Neuronal stem cell (in vitro differentiated cells): ENCODE results near the gene ILKAP.

Source experiments
- DNase-seq: peaks from one replicate; pipeline ENCODE4 v3.0.0-alpha.2; 2013; ENCODE audit warnings: low spot score
- H2AFZ ChIP-seq: one replicate; pipeline ENCODE4 v1.6.1; 2013; ENCODE audit warnings: mild to moderate bottlenecking, low read length, inconsistent platforms
- H2AK5ac ChIP-seq: 2 replicates; pipeline ENCODE4 v1.6.1; 2013; ENCODE audit warnings: low read depth, mild to moderate bottlenecking, inconsistent platforms, low read length, moderate library complexity, mixed read lengths
- H2BK120ac ChIP-seq: 2 replicates; pipeline ENCODE4 v1.6.1; 2013; ENCODE audit warnings: low read depth, mild to moderate bottlenecking, inconsistent platforms, low read length, moderate library complexity, mixed read lengths
- H2BK12ac ChIP-seq: one replicate; pipeline ENCODE4 v1.6.1; 2013; ENCODE audit warnings: low read length, inconsistent platforms
- H2BK15ac ChIP-seq: 2 replicates; pipeline ENCODE4 v1.6.1; 2013; ENCODE audit warnings: mild to moderate bottlenecking, low read length, inconsistent platforms, mixed read lengths
- H2BK5ac ChIP-seq: one replicate; pipeline ENCODE4 v1.6.1; 2013; ENCODE audit warnings: inconsistent platforms, mild to moderate bottlenecking, low read length, moderate library complexity
- H3K14ac ChIP-seq: one replicate; pipeline ENCODE4 v1.6.1; 2013; ENCODE audit warnings: low read length, inconsistent platforms
- H3K18ac ChIP-seq: 2 replicates; pipeline ENCODE4 v1.6.1; 2013; ENCODE audit warnings: low read length, inconsistent platforms
- H3K23ac ChIP-seq: 2 replicates; pipeline ENCODE4 v1.6.1; 2013; ENCODE audit warnings: low read depth, mild to moderate bottlenecking, mixed read lengths, low read length, inconsistent platforms; ENCODE audit not compliant: poor library complexity
- H3K27ac ChIP-seq: replicated peaks from 3 replicates; pipeline ENCODE4 v1.5.1; 2013; ENCODE audit warnings: low read length, inconsistent platforms
- H3K27me3 ChIP-seq, 3 experiments: 2 replicates each; pipeline ENCODE4 v1.6.1; 2013; ENCODE audit warnings: low read length in 3 of 3, mild to moderate bottlenecking in 2 of 3, inconsistent platforms in 1 of 3, low read depth in 1 of 3, mixed read lengths in 1 of 3, moderate library complexity in 1 of 3; ENCODE audit not compliant: control insufficient read depth in 3 of 3, insufficient read depth in 3 of 3
- H3K36me3 ChIP-seq, 2 donors: replicated peaks in 1 of 2; 2 replicates each; pipeline ENCODE4 v1.6.1; 2013; ENCODE audit warnings: low read length in 2 of 2; ENCODE audit not compliant: control insufficient read depth in 2 of 2, insufficient read depth in 2 of 2
- H3K4ac ChIP-seq: 2 replicates; pipeline ENCODE4 v1.6.1; 2013; ENCODE audit warnings: inconsistent platforms, mild to moderate bottlenecking, low read length, moderate library complexity
- H3K4me1 ChIP-seq, 2 donors: 1 replicate in 1 of 2; 2 replicates in 1 of 2; pipeline ENCODE4 v1.6.1; 2013; ENCODE audit warnings: low read length in 2 of 2, low read depth in 1 of 2; ENCODE audit not compliant: control insufficient read depth in 2 of 2, insufficient read depth in 1 of 2
- H3K4me2 ChIP-seq: one replicate; pipeline ENCODE4 v1.6.1; 2013; ENCODE audit warnings: mild to moderate bottlenecking, low read length, inconsistent platforms; ENCODE audit not compliant: insufficient read depth, poor library complexity, severe bottlenecking
- H3K4me3 ChIP-seq, 2 donors: 2 replicates each; pipeline ENCODE4 v1.5.1; 2013; ENCODE audit warnings: low read length in 2 of 2, mild to moderate bottlenecking in 2 of 2, inconsistent platforms in 1 of 2, moderate library complexity in 1 of 2
- H3K79me1 ChIP-seq: one replicate; pipeline ENCODE4 v1.6.1; 2013; ENCODE audit warnings: low read depth, mild to moderate bottlenecking, inconsistent platforms, low read length, moderate library complexity
- H3K9ac ChIP-seq: one replicate; pipeline ENCODE4 v1.6.1; 2013; ENCODE audit warnings: mild to moderate bottlenecking, low read depth, low read length, inconsistent platforms; ENCODE audit not compliant: poor library complexity
- H3K9me3 ChIP-seq, 2 donors: replicated peaks in 1 of 2; 2 replicates each; pipeline versions ENCODE3 to v1.6.1; 2013; ENCODE audit warnings: low read length in 2 of 2, mild to moderate bottlenecking in 2 of 2, inconsistent platforms in 1 of 2, low read depth in 1 of 2, mixed read lengths in 1 of 2, moderate library complexity in 1 of 2; ENCODE audit not compliant: control insufficient read depth in 2 of 2, insufficient read depth in 1 of 2
- H4K8ac ChIP-seq: one replicate; pipeline ENCODE4 v1.6.1; 2013; ENCODE audit warnings: low read depth, mild to moderate bottlenecking, inconsistent platforms, low read length, moderate library complexity
- H4K91ac ChIP-seq: one replicate; pipeline ENCODE4 v1.6.1; 2013; ENCODE audit warnings: low read length, low read depth, mild to moderate bottlenecking, inconsistent platforms; ENCODE audit not compliant: poor library complexity
- WGBS, 2 donors: extraction: QIAGEN DNeasy Blood & Tissue Kit; methylation state at CpG; one replicate each; pipeline ENCODE4 v1.1.7; 2013; ENCODE audit warnings: missing lambda C conversion rate in 2 of 2, mixed read lengths in 1 of 2; ENCODE audit not compliant: insufficient read length in 2 of 2, insufficient replicate concordance in 1 of 2; ENCODE audit errors: extremely low coverage in 2 of 2; 5-methylcytosine and 5-hydroxymethylcytosine counted together

The ILKAP gene

GRCh38 chr2:238149841-238150572, 53.5 kb downstream of the ILKAP start:
- H3K36me3 ChIP-seq = no peaks in the 10 kb centered on the region
- peaks cover 0 to 8% of the 10 kb centered on the region in 2 donors for H3K9me3 ChIP-seq
- H3K79me1 ChIP-seq = peaks cover 1% of the 10 kb centered on the region
- H2AFZ ChIP-seq = no peak overlapping the region
- H3K18ac ChIP-seq = peak overlapping the region; percentile 38
- peak overlapping the region; percentile 97 for H2BK15ac ChIP-seq
- H3K27me3 ChIP-seq = peaks cover 0 to 9% (median 0%) of the 10 kb centered on the region in 3 experiments
- H3K14ac ChIP-seq = peak overlapping the region; percentile 56
- H3K9ac ChIP-seq = peak overlapping the region; percentile 60
- H4K91ac ChIP-seq = no peak overlapping the region
- WGBS, 2 donors = no CpG with 5 or more reads among the region's 14 CpGs
- no peak overlapping the region for H3K27ac ChIP-seq
- H2BK5ac ChIP-seq = peak overlapping the region; percentile 75
- H3K4me1 ChIP-seq = peaks cover 0 to 8% of the 10 kb centered on the region in 2 donors
- H2AK5ac ChIP-seq = peak overlapping the region; percentile 98
- no peak overlapping the region for H3K4ac ChIP-seq
- H4K8ac ChIP-seq = peak overlapping the region; percentile 92
- H3K23ac ChIP-seq = peak overlapping the region; percentile 31
- H3K4me2 ChIP-seq = no peak overlapping the region
- no peak overlapping the region for H3K4me3 ChIP-seq
- peak overlapping the region; percentile 47 for H2BK120ac ChIP-seq
- no peak for DNase-seq
- H2BK12ac ChIP-seq = peak overlapping the region; percentile 41

GRCh38 chr2:238148981-238149380, 54.5 kb downstream of the ILKAP start:
- Histone ChIP-seq H3K14ac (no peak overlapping the region), H3K27me3 (peaks cover 0 to 9% (median 0%) of the 10 kb centered on the region in 3 experiments), H2AFZ (no peak overlapping the region), H2BK12ac (peak overlapping the region; percentile 41), H3K9ac (no peak overlapping the region), H3K4me1 (peaks cover 0 to 8% of the 10 kb centered on the region in 2 donors), H2BK15ac (peak overlapping the region; percentile 97), H3K4ac (peak overlapping the region; percentile 53), H3K9me3 (peaks cover 0 to 2% of the 10 kb centered on the region in 2 donors), H3K36me3 (no peaks in the 10 kb centered on the region), H3K4me3 (no peak overlapping the region), H3K23ac (no peak overlapping the region), H4K8ac (no peak overlapping the region), H3K79me1 (peaks cover 1% of the 10 kb centered on the region), H3K4me2 (no peak overlapping the region), H2AK5ac (peak overlapping the region; percentile 98), H2BK5ac (no peak overlapping the region), H3K27ac (no peak overlapping the region), H4K91ac (no peak overlapping the region), H3K18ac (peak overlapping the region; percentile 71), H2BK120ac (no peak overlapping the region)
- WGBS, 2 donors = no CpG with 5 or more reads among the region's 15 CpGs
- no peak for DNase-seq

- Histone ChIP-seq H3K27me3 (peaks cover 0 to 9% (median 0%) of the 10 kb centered on the region in 3 experiments), H2BK5ac (no peak overlapping the region), H4K8ac (no peak overlapping the region), H4K91ac (no peak overlapping the region), H3K4me2 (no peak overlapping the region), H2AFZ (peak overlapping the region; percentile 87), H2BK120ac (no peak overlapping the region), H3K23ac (no peak overlapping the region), H2BK15ac (no peak overlapping the region), H3K14ac (no peak overlapping the region), H3K18ac (peak overlapping the region; percentile 31), H3K9ac (no peak overlapping the region), H2BK12ac (no peak overlapping the region), H3K4me3 (no peak overlapping the region), H3K4ac (no peak overlapping the region), H2AK5ac (peak overlapping the region; percentile 36), H3K27ac (no peak overlapping the region), H3K79me1 (peaks cover 1% of the 10 kb centered on the region), H3K36me3 (no peaks in the 10 kb centered on the region), H3K9me3 (no peaks in the 10 kb centered on the region), H3K4me1 (peaks cover 2 to 9% of the 10 kb centered on the region in 2 donors)
- no peak for DNase-seq
- WGBS, 2 donors = no CpG with 5 or more reads among the region's 13 CpGs
These were observed 56.5 kb downstream of the ILKAP start for GRCh38 chr2:238146884-238147544.

GRCh38 chr2:238145851-238146250, 57.6 kb downstream of the ILKAP start:
- Histone ChIP-seq H3K4me2 (no peak overlapping the region), H3K36me3 (no peaks in the 10 kb centered on the region), H2BK12ac (no peak overlapping the region), H3K27me3 (peaks cover 0 to 17% (median 0%) of the 10 kb centered on the region in 3 experiments), H2AK5ac (no peak overlapping the region), H3K4ac (peak overlapping the region; percentile 38), H2BK120ac (no peak overlapping the region), H3K14ac (no peak overlapping the region), H2AFZ (no peak overlapping the region), H3K4me1 (peaks cover 1 to 2% of the 10 kb centered on the region in 2 donors), H3K9ac (no peak overlapping the region), H3K27ac (no peak overlapping the region), H3K9me3 (no peaks in the 10 kb centered on the region), H2BK5ac (no peak overlapping the region), H4K8ac (no peak overlapping the region), H4K91ac (no peak overlapping the region), H3K23ac (peak overlapping the region; percentile 3), H3K18ac (peak overlapping the region; percentile 27), H3K4me3 (peak overlapping the region in 1 of 2 donors; percentile 3), H3K79me1 (peaks cover 3% of the 10 kb centered on the region), H2BK15ac (peak overlapping the region; percentile 2)
- no CpG with 5 or more reads among the region's 12 CpGs for WGBS, 2 donors
- no peak for DNase-seq
